H1 (cell line): ENCODE data around the gene PHLDA3. TPM values are rescaled to one million over a fixed set of nuclear protein-coding genes. Genes with fewer than 3 reads are reported as not detected.

Experiments used
- SP1 ChIP-seq: IDR thresholded peaks from 2 replicates; pipeline ENCODE4 v1.6.1; 2011; ENCODE audit warnings: low read depth, low read length
- TCF12 ChIP-seq: IDR thresholded peaks from 2 replicates; pipeline ENCODE4 v1.6.1; 2011; ENCODE audit warnings: low read depth, mild to moderate bottlenecking, low read length
- polyA plus RNA-seq, 7 experiments: library from polyadenylated mRNA; depleted of rRNA in 3 of 7; stranded (reverse) in 5 of 7; unstranded in 2 of 7; fragments of >200 nt in 5 of 7; fragments of 200-250 nt in 2 of 7; gene quantifications; 1 replicate in 5 of 7; 2 replicates in 1 of 7; 4 replicates in 1 of 7; pipeline versions ENCODE4 v1.2.1 to v1.2.3, GENCODE V29; 2011 to 2013; ENCODE audit warnings: missing spikeins in 2 of 7, mixed read lengths in 2 of 7
- total RNA-seq: library from RNA; stranded (reverse); fragmentation: NEBNext Ultra II Directional; extraction: Animal tissue kit (Norgen Biotek cat#: 25700); gene quantifications from 2 replicates; pipeline ENCODE4 v1.2.1, GENCODE V29; 2021

Gene PHLDA3
- total and polyA plus RNA-seq, 2 of the 8 experiments (the other 6 are each of a cell fraction or from before 2014, with no cell fraction given), result 25.5 to 27.5 TPM

DNA sequence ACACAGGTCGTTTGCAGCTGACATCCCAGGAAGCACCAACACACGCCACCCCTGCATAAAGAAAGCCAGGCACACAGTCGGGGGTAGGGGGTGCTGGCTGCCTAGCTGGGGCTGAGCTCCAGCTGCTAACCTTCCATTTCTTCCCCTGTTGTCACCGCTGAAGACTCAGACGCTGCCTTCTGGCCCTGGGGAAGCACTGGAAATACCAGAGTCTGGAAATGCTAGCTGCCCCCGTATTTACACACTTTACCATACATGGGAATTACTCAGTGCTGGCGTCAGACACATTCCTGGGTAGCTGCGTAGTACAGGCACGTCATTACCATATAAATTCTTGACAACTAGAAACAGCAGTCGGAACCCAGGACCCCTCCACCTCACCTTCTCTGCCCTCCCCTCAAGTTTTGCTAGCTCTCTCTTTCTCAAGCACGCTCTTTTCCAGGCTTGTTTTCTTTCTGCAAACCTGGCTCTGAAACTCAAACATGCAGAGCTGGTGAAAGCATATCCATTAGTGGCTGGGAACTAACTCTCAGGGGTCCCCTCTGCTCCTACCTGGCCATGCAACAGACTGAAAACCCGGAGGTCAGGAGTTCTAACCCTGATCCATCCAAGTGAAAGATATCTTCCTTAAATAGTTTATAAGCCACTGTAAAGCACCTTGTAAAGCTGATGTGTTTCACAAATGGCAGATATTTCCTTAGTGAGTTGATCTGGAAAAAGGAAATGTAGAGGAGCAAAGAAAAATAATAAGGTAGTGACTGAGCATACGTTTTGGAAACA, 34.6 kb upstream of the PHLDA3 start (continued):
- TF ChIP-seq SP1, result 0 out of 2 replicates have a peak, but pooled peaks have one; percentile 30
- TF ChIP-seq TCF12, result 0 out of 2 replicates have a peak, but pooled peaks have one; percentile 40
- TF ChIP-seq, all 59 proteins: peak for 14
